ENCODE measurements around the gene BCL3. TPM values are rescaled to one million over a fixed set of nuclear protein-coding genes. Genes with fewer than 3 reads are reported as not detected.

Gene BCL3
- total and polyA plus RNA-seq, 10 of the 15 experiments (the other 5 are each of a cell fraction or from before 2014, with no cell fraction given) = 0.55 to 22.7 (median 3.6) TPM

DNA sequence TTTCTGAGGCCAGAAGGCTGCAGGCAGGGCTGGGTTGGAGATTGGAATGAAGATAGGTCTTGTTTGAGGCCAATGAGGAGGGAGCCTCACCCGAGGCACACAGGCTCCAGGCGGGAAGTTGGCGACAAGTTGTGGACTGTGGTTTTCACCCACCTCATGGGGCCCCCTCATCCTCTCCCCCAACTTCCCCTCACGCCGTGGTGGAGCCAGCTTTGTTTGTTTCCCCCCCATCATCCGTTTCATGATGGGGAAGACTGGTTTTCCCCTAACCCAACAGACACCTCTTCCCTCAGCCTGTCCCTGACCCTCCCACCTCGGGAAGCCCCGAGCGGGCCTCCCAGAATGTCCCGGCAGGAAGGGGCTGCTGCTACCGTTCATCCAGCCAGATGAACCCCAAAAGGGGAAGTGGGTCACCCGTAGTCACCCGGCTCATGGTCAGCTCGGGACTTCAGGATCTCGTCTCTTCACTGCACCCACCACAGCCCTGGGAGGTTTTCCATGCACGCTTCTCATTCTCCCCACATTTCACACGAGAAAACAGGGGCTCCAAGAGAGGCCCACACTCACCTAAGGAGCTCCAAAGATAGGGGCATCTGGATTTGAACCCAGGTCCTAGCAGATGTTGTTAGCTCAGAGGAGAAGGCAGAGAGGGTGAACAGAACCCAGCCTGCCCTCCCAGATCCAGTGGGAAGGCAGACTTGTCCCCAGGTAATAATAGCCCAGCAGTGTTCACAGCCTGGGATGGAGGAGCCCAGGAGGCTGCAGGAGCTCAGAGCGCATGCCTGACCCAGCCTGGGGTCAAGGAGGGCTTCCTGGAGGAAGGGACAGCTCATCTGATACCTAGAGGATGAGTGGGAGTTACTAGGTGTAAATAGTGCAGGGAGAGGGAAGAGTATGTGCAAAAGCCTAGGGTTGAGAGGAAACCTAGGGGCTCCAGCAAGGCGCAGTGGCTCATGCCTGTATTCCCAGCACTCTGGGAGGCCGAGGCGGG is 26.1 kb upstream of the BCL3 start (continued):
- TF ChIP-seq, protein P1, sequence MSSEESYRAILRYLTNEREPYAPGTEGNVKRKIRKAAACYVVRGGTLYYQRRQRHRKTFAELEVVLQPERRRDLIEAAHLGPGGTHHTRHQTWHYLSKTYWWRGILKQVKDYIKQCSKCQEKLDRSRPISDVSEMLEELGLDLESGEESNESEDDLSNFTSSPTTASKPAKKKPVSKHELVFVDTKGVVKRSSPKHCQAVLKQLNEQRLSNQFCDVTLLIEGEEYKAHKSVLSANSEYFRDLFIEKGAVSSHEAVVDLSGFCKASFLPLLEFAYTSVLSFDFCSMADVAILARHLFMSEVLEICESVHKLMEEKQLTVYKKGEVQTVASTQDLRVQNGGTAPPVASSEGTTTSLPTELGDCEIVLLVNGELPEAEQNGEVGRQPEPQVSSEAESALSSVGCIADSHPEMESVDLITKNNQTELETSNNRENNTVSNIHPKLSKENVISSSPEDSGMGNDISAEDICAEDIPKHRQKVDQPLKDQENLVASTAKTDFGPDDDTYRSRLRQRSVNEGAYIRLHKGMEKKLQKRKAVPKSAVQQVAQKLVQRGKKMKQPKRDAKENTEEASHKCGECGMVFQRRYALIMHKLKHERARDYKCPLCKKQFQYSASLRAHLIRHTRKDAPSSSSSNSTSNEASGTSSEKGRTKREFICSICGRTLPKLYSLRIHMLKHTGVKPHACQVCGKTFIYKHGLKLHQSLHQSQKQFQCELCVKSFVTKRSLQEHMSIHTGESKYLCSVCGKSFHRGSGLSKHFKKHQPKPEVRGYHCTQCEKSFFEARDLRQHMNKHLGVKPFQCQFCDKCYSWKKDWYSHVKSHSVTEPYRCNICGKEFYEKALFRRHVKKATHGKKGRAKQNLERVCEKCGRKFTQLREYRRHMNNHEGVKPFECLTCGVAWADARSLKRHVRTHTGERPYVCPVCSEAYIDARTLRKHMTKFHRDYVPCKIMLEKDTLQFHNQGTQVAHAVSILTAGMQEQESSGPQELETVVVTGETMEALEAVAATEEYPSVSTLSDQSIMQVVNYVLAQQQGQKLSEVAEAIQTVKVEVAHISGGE (CRISPR knock-in tag; IDR thresholded peaks at IDR 0.05) = no peak
- no peak for TF ChIP-seq STAT1 (conservative IDR thresholded peaks at IDR 0.05)
- TF ChIP-seq SP1 (IDR thresholded peaks at IDR 0.05; ENCODE audit: low read depth, low read length) = peak; percentile 64
- TF ChIP-seq MTA3 (IDR thresholded peaks at IDR 0.05; ENCODE audit: borderline replicate concordance, low read length) = peak; percentile 63; the same call in 1 of the 2 replicates
- TF ChIP-seq STAT3 (IDR thresholded peaks at IDR 0.05; ENCODE audit: low read depth, low read length) = no peak
- TF ChIP-seq NR2C1 (IDR thresholded peaks at IDR 0.05) = peak; percentile 47
- TF ChIP-seq, protein P2, sequence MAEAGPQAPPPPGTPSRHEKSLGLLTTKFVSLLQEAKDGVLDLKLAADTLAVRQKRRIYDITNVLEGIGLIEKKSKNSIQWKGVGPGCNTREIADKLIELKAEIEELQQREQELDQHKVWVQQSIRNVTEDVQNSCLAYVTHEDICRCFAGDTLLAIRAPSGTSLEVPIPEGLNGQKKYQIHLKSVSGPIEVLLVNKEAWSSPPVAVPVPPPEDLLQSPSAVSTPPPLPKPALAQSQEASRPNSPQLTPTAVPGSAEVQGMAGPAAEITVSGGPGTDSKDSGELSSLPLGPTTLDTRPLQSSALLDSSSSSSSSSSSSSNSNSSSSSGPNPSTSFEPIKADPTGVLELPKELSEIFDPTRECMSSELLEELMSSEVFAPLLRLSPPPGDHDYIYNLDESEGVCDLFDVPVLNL (IDR thresholded peaks at IDR 0.05; ENCODE audit: low read depth, low read length) = no peak
- TF ChIP-seq YY1 (IDR thresholded peaks at IDR 0.05; ENCODE audit: low read depth, low read length) = peak; percentile 27; the same call in 1 of the 2 replicates
- no peak for TF ChIP-seq SMAD1 (IDR thresholded peaks at IDR 0.05; ENCODE audit: low read depth, partially characterized antibody)
- peak in 1 of 2 experiments; percentile 69; a peak in 2 of 4 replicates for TF ChIP-seq ETV6 (conservative IDR thresholded peaks at IDR 0.05 in 1 of 2, IDR thresholded peaks at IDR 0.05 in 1 of 2; ENCODE audit: borderline replicate concordance in 1 of 2, low read depth in 1 of 2)
- no peak for TF ChIP-seq JUNB (IDR thresholded peaks at IDR 0.05)
